K562 (cell line): Measurements from ENCODE around the gene HSPA6. TPM values are rescaled to one million over a fixed set of nuclear protein-coding genes. Genes with fewer than 3 reads are reported as not detected.

ENCODE experiments used
- ATAC-seq: fragments of 200-7000 bp; cut with Tn5 transposase; 3 replicates; pipeline ENCODE4 v1.9.1; 2020; ENCODE audit warnings: moderate library complexity
- BruUV-seq: library from RNA; stranded (reverse); fragments of 400-500 nt; replicated peaks from 2 replicates; lab custom pipeline; 2021; lab: Mats Ljungman, UMichigan
- CTCF ChIA-PET: fragments of 300-600 bp; formaldehyde crosslinking; extraction: SDS; loops from one replicate; lab custom pipeline; 2021; ENCODE audit warnings: low intra/inter-chr PET ratio; lab: Yijun Ruan, JAX
- POLR2A ChIA-PET: fragments of 300-600, 350-650 bp; sonication (Branson Sonifier 250); formaldehyde crosslinking; extraction: SDS; loops from one replicate; lab custom pipeline; 2021; ENCODE audit warnings: antibody characterized with exemption, inconsistent platforms; lab: Yijun Ruan, JAX
- DNase-seq, 4 experiments: peaks; one replicate each; pipeline versions ENCODE4 v3.0.0 to v3.0.0-alpha.2; 2011 to 2018; ENCODE audit warnings: low spot score in 3 of 4, mixed read lengths in 3 of 4; ENCODE audit errors: extremely low read depth in 1 of 4
- FAIRE-seq: peaks from 2 replicates; lab custom pipeline; 2011; peaks lifted over from hg19 to GRCh38; lab: Jason Lieb, UNC
- H2AFZ ChIP-seq: 2 replicates; pipeline ENCODE4 v1.6.0; 2011; ENCODE audit warnings: low read depth, low read length, control low read depth, inconsistent platforms
- H3K27ac ChIP-seq: fragments of 200-600 bp; 3 replicates; pipeline ENCODE4 v1.8.0; 2011; ENCODE audit warnings: low read depth, mild to moderate bottlenecking, control low read depth, inconsistent platforms, low read length, moderate library complexity, mixed read lengths; ENCODE audit errors: extremely low read depth
- H3K27me3 ChIP-seq, 2 experiments: fragments of 300-600 bp in 1 of 2; 2 replicates in 1 of 2; 3 replicates in 1 of 2; pipeline versions ENCODE4 v1.6.0 to v1.8.0; 2011; ENCODE audit warnings: inconsistent platforms in 2 of 2, low read length in 2 of 2, mild to moderate bottlenecking in 1 of 2, mixed read lengths in 1 of 2, moderate library complexity in 1 of 2; ENCODE audit not compliant: control insufficient read depth in 2 of 2, insufficient read depth in 2 of 2
- H3K36me3 ChIP-seq: fragments of 300-600 bp; 3 replicates; pipeline ENCODE4 v1.8.0; 2011; ENCODE audit warnings: mild to moderate bottlenecking, low read length, inconsistent platforms; ENCODE audit not compliant: control insufficient read depth, insufficient read depth
- H3K4me1 ChIP-seq, 2 experiments: fragments of 200-600 bp in 1 of 2; replicated peaks in 1 of 2; 2 replicates in 1 of 2; 3 replicates in 1 of 2; pipeline versions ENCODE4 v1.5.1 to v1.8.0; 2011; ENCODE audit warnings: inconsistent platforms in 2 of 2, low read length in 2 of 2, mild to moderate bottlenecking in 1 of 2, mixed read lengths in 1 of 2, moderate library complexity in 1 of 2; ENCODE audit not compliant: control insufficient read depth in 2 of 2, insufficient read depth in 2 of 2
- H3K4me2 ChIP-seq: 2 replicates; pipeline ENCODE4 v1.6.1; 2011; ENCODE audit warnings: low read length, control low read depth, inconsistent platforms, mixed read lengths; ENCODE audit not compliant: insufficient read depth
- H3K4me3 ChIP-seq: fragments of 200-600 bp; sonication (generic), shearing (Covaris generic); 2 replicates; pipeline ENCODE4 v1.5.1; 2016; ENCODE audit warnings: control low read depth, inconsistent platforms
- H3K79me2 ChIP-seq: fragments of 200-600 bp; 3 replicates; pipeline ENCODE4 v1.8.0; 2011; ENCODE audit warnings: low read length, inconsistent platforms; ENCODE audit not compliant: control insufficient read depth, insufficient read depth
- H3K9ac ChIP-seq, 2 experiments: 2 replicates each; pipeline versions ENCODE4 v1.6.0 to v1.6.1; 2011; ENCODE audit warnings: low read depth in 2 of 2, low read length in 2 of 2, control low read depth in 1 of 2, inconsistent platforms in 1 of 2, mild to moderate bottlenecking in 1 of 2, mixed read lengths in 1 of 2; ENCODE audit not compliant: insufficient read depth in 1 of 2
- H3K9me1 ChIP-seq: one replicate; pipeline ENCODE4 v1.6.0; 2011; ENCODE audit warnings: inconsistent platforms, mild to moderate bottlenecking, low read length, moderate library complexity; ENCODE audit not compliant: control insufficient read depth, insufficient read depth
- H3K9me3 ChIP-seq: replicated peaks from 2 replicates; pipeline ENCODE4 v1.5.1; 2011; ENCODE audit warnings: low read depth, low read length, inconsistent platforms; ENCODE audit not compliant: control insufficient read depth, insufficient read depth
- H4K20me1 ChIP-seq: replicated peaks from 2 replicates; pipeline ENCODE4 v1.6.1; 2011; ENCODE audit warnings: low read length, inconsistent platforms, mixed read lengths; ENCODE audit not compliant: control insufficient read depth, insufficient read depth
- ARNT ChIP-seq, 2 experiments: fragments of 450-650 bp; IDR thresholded peaks; 2 replicates each; pipeline ENCODE4 v1.6.1; 2016; ENCODE audit warnings: mild to moderate bottlenecking in 1 of 2
- CBFA2T3 ChIP-seq: fragments of 450-650 bp; IDR thresholded peaks from 2 replicates; pipeline ENCODE4 v1.6.1; 2017
- CEBPB ChIP-seq: fragments of 450-650 bp; IDR thresholded peaks from 2 replicates; pipeline ENCODE4 v1.6.1; 2016; ENCODE audit warnings: missing genetic modification characterization, missing compliant biosample characterization
- DACH1 ChIP-seq: fragments of 450-650 bp; IDR thresholded peaks from 2 replicates; pipeline ENCODE4 v1.6.1; 2018; ENCODE audit not compliant: partially characterized antibody
- E2F8 ChIP-seq: fragments of 450-650 bp; IDR thresholded peaks from 2 replicates; pipeline ENCODE4 v1.7.1; 2018; ENCODE audit warnings: mild to moderate bottlenecking, low read depth; ENCODE audit not compliant: partially characterized antibody
- ETV6 ChIP-seq, 3 experiments: fragments of 150-350 bp in 1 of 3; sonication (generic) in 1 of 3; formaldehyde crosslinking in 1 of 3; IDR thresholded peaks; 2 replicates each; pipeline versions ENCODE4 v1.6.1 to v1.8.0; 2014 to 2022; ENCODE audit warnings: borderline replicate concordance in 2 of 3, low read depth in 2 of 3, antibody characterized with exemption in 1 of 3, low read length in 1 of 3, mild to moderate bottlenecking in 1 of 3, missing genetic modification reagents in 1 of 3
- FOSL1 ChIP-seq: fragments of 200-800 bp; sonication (Bioruptor generic); conservative IDR thresholded peaks from 2 replicates; pipeline ENCODE4 v1.6.1; 2016; ENCODE audit warnings: missing genetic modification characterization, missing compliant biosample characterization
- GABPB1 ChIP-seq: sonication (generic); formaldehyde crosslinking; IDR thresholded peaks from 2 replicates; pipeline ENCODE4 v1.8.0; 2022; ENCODE audit warnings: mild to moderate bottlenecking, missing genetic modification reagents
- KDM5B ChIP-seq: fragments of 200-600 bp; sonication (generic); IDR thresholded peaks from 2 replicates; pipeline ENCODE4 v1.6.1; 2012; ENCODE audit warnings: low read depth, mild to moderate bottlenecking, moderate library complexity, low read length, control low read depth, inconsistent platforms; ENCODE audit not compliant: insufficient replicate concordance
- MAFF ChIP-seq: IDR thresholded peaks from 2 replicates; pipeline ENCODE4 v1.6.1; 2012; ENCODE audit warnings: low read length, improper control_type of control experiment
- NFIC ChIP-seq: fragments of 450-650 bp; IDR thresholded peaks from 2 replicates; pipeline ENCODE4 v1.6.1; 2017; ENCODE audit warnings: mild to moderate bottlenecking, inconsistent platforms
- NFRKB ChIP-seq: fragments of 450-650 bp; IDR thresholded peaks from 2 replicates; pipeline ENCODE4 v1.6.1; 2016; ENCODE audit warnings: low read depth
- POLR2H ChIP-seq: IDR thresholded peaks from 2 replicates; pipeline ENCODE4 v1.6.1; 2016; ENCODE audit warnings: missing genetic modification characterization, low read depth, mild to moderate bottlenecking, control low read depth, missing compliant biosample characterization, moderate library complexity
- PTRF ChIP-seq: fragments of 450-650 bp; IDR thresholded peaks from 2 replicates; pipeline ENCODE4 v1.6.1; 2016; ENCODE audit warnings: mild to moderate bottlenecking, missing genetic modification characterization, missing compliant biosample characterization
- RBM39 ChIP-seq: fragments of 200-400 bp; formaldehyde crosslinking; optimal IDR thresholded peaks from 2 replicates; pipeline ENCODE3; 2018; ENCODE audit warnings: low read depth, low read length
- SP1 ChIP-seq: sonication (generic); formaldehyde crosslinking; IDR thresholded peaks from 2 replicates; pipeline ENCODE4 v1.8.1; 2022; ENCODE audit warnings: mild to moderate bottlenecking, missing genetic modification reagents
- TEAD4 ChIP-seq, 2 experiments: sonication (generic) in 1 of 2; formaldehyde crosslinking in 1 of 2; IDR thresholded peaks; 2 replicates each; pipeline versions ENCODE4 v1.6.1 to v1.8.0; 2012 to 2022; ENCODE audit warnings: borderline replicate concordance in 1 of 2, inconsistent platforms in 1 of 2, low read length in 1 of 2, mild to moderate bottlenecking in 1 of 2, missing genetic modification reagents in 1 of 2
- in situ Hi-C: fragments of 300-500 bp; cut with MboI; formaldehyde crosslinking; loops from 4 replicates; pipeline ENCODE4 v1.15.0; 2018; ENCODE audit warnings: inconsistent platforms, mixed read lengths
- intact Hi-C: fragments of 100-400 bp; cut with micrococcal nuclease; formaldehyde crosslinking; loops from 2 replicates; pipeline ENCODE4 v1.14.2; 2022
- polyA plus RNA-seq, 8 experiments: library from polyadenylated mRNA; depleted of rRNA in 4 of 8; stranded (reverse) in 5 of 8; unstranded in 3 of 8; fragments of >200 nt; fragmentation: Nextera tagmentation in 2 of 8; fragmentation: Illumina TruSeq in 1 of 8; extraction: Ambion mirVana in 2 of 8; extraction: Trizol in 1 of 8; gene quantifications; 2 replicates each; pipeline versions ENCODE4 v1.2.1 to v1.2.3, GENCODE V29; 2011 to 2014; ENCODE audit warnings: inconsistent platforms in 1 of 8, missing spikeins in 1 of 8
- total RNA-seq, 7 experiments: library from RNA; depleted of rRNA in 6 of 7; stranded (reverse); fragments of >200 nt in 6 of 7; fragmentation: Illumina TruSeq in 2 of 7; extraction: Trizol in 2 of 7; gene quantifications; 2 replicates each; pipeline versions ENCODE4 v1.2.1 to v1.2.3, GENCODE V29; 2011 to 2021; ENCODE audit warnings: low replicate concordance in 1 of 7
- TF ChIP-seq, protein P1 (sequence below): fragments of 250-450 bp; sonication (Bioruptor Pico); IDR thresholded peaks from 2 replicates; pipeline ENCODE4 v1.8.0; 2022; ENCODE audit warnings: moderate library complexity, mild to moderate bottlenecking, inconsistent platforms

HSPA6 gene
- total and polyA plus RNA-seq, 9 of the 15 experiments (the other 6 are each of a cell fraction or from before 2014, with no cell fraction given): 0.15 to 10.0 (median 2.4) TPM

DNA sequence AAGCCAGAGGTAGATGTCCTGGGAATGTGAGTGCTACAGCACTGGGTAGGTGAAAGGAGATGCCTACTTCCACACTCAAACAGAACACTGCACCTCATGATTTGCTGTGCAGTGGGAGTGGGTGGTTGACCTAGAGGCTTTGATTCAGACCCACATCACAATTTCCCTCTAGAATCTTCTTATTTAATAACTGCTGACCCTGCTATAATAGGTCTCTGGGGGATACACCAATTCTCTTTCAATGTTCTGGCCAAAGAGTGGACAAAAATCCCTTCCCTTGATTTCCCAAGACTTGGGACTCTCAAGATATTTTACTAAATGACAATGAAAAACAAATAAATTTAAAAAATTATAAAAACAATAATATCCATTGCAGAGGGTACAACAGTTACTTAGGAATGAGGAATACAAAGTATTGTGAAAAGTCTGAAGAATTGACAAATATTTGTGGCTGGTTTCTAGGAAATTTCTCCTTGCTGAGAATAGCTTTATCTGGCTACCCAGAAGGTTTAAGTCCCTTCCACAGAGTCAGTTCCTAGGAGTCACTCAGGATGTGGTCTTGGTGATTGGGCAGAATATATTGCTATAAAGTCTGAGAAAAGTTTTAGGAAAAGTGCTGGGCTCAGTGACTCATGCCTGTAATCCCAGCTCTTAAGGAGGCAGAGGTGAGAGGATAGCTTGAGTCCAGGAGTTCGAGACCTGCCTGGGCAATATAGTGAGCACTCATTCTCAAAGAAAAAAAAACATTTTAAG, 21.5 kb upstream of the HSPA6 start (continued):
- TF ChIP-seq, protein P1, sequence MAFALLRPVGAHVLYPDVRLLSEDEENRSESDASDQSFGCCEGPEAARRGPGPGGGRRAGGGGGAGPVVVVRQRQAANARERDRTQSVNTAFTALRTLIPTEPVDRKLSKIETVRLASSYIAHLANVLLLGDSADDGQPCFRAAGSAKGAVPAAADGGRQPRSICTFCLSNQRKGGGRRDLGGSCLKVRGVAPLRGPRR (CRISPR knock-in tag): no peak
- TF ChIP-seq CEBPB (tag): 0 out of 2 replicates have a peak, but pooled peaks have one; percentile 30
- 0 out of 4 replicates have a peak, but pooled peaks of 1 of the 2 experiments have one; percentile 38 for TF ChIP-seq ARNT (IDR thresholded peaks at IDR 0.05)
- peak; percentile 41; the same call in 1 of the 2 replicates for TF ChIP-seq NFIC
- no peak for TF ChIP-seq RBM39
- peak; percentile 96 for TF ChIP-seq FOSL1 (tag)
- TF ChIP-seq MAFF: peak; percentile 34; the same call in 1 of the 2 replicates

DNA sequence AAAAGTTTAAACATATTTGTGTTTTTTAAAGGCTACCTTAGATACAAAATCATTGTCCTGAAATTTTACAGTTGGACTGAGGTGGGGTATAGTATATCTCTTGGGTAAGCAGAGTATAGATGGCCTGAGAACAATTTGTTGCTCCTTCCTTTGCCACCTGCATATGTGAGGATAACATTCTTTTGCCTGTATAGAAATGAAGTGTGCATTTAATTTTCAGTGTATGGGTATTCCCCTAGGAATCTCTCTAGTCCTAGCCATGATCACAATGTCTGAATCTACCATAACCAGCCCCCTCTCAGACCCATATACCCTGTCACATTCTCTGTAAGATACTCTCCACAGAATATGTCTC, 21.0 kb upstream of the HSPA6 start:
- peak overlapping the region; percentile 56 to 71; a peak in 3 of 4 replicates for H3K9ac ChIP-seq
- no peaks in the 10 kb centered on the region for H3K9me1 ChIP-seq
- ChIA-PET POLR2A (interaction anchor here (0.6 to 1.6 kb wide), 3 partner anchors 8 to 19 kb away, joined by 3 to 6 read pairs (median 3); no protein-coding TSS in a partner anchor), CTCF (no interaction called here)
- in situ Hi-C loops (no loop called here), intact Hi-C loops (no loop called here)
- peak overlapping the region; percentile 54 for H3K4me2 ChIP-seq
- peaks cover 40% of the 10 kb centered on the region for H3K79me2 ChIP-seq
- DNase-seq (no peak), ATAC-seq (no peak), FAIRE-seq (no peak)
- peak overlapping the region; percentile 87 for H3K27ac ChIP-seq
- H4K20me1 ChIP-seq: no peaks in the 10 kb centered on the region
- no peak overlapping the region for H3K4me3 ChIP-seq
- peak overlapping the region; percentile 74 for H2AFZ ChIP-seq
- no TSS peak for BruUV-seq
- no peaks in the 10 kb centered on the region for H3K9me3 ChIP-seq
- peaks cover 13 to 49% of the 10 kb centered on the region in 2 experiments for H3K4me1 ChIP-seq
- peaks cover 8% of the 10 kb centered on the region; the same call in 2 of the 3 replicates for H3K36me3 ChIP-seq
- H3K27me3 ChIP-seq: no peaks in the 10 kb centered on the region
- TF ChIP-seq SP1 (CRISPR knock-in tag): peak; percentile 34; the same call in 1 of the 2 replicates
- TF ChIP-seq DACH1: no peak
- TF ChIP-seq POLR2H (tag): no peak; the same call in 1 of the 2 replicates
- TF ChIP-seq NFRKB: 0 out of 2 replicates have a peak, but pooled peaks have one; percentile 28
- TF ChIP-seq TEAD4 (IDR thresholded peaks at IDR 0.05; ENCODE audit: low read length): no peak
- no peak for TF ChIP-seq TEAD4 (CRISPR knock-in tag; IDR thresholded peaks at IDR 0.05; ENCODE audit: borderline replicate concordance)
- no peak for TF ChIP-seq CBFA2T3
- no peak for TF ChIP-seq GABPB1
- TF ChIP-seq PTRF (tag): no peak
- TF ChIP-seq E2F8: peak; percentile 2
- no peak for TF ChIP-seq ETV6 (IDR thresholded peaks at IDR 0.05; ENCODE audit: borderline replicate concordance in 1 of 2, low read depth in 2 of 2, low read length in 1 of 2)
- no peak for TF ChIP-seq ETV6 (CRISPR knock-in tag; IDR thresholded peaks at IDR 0.05; ENCODE audit: borderline replicate concordance)
- no peak for TF ChIP-seq KDM5B
